Body of pancreas (tissue), 4 donors: ENCODE data around the gene CRKL. TPM values are rescaled to one million over a fixed set of nuclear protein-coding genes. Genes with fewer than 3 reads are reported as not detected.

ENCODE experiments used
- ATAC-seq: fragments of 150-250 bp; one replicate; pipeline ENCODE4 v1.9.1; 2016
- DNase-seq, 4 donors: peaks; one replicate each; pipeline ENCODE4 v3.0.0-alpha.2; 2019
- H3K27ac ChIP-seq, 4 donors: fragments of 200-600 bp; sonication (generic); 1 replicate in 3 of 4; 2 replicates in 1 of 4; pipeline versions ENCODE4 v1.5.1 to v1.6.1; 2016 to 2019; ENCODE audit warnings: mild to moderate bottlenecking in 1 of 4, mixed read lengths in 1 of 4, moderate library complexity in 1 of 4
- H3K27me3 ChIP-seq, 2 donors: fragments of 200-600 bp; sonication (generic); one replicate each; pipeline ENCODE4 v1.6.0; 2016; ENCODE audit warnings: mild to moderate bottlenecking in 1 of 2
- H3K36me3 ChIP-seq, 2 donors: fragments of 200-600 bp; sonication (generic); replicated peaks in 1 of 2; 2 replicates each; pipeline ENCODE4 v1.5.1; 2016; ENCODE audit warnings: low read depth in 2 of 2; ENCODE audit not compliant: insufficient read depth in 1 of 2
- H3K4me1 ChIP-seq: fragments of 200-600 bp; sonication (generic); one replicate; pipeline ENCODE4 v1.6.0; 2016
- H3K4me3 ChIP-seq, 2 donors: fragments of 200-600 bp; sonication (generic); 1 replicate in 1 of 2; 2 replicates in 1 of 2; pipeline ENCODE4 v1.5.1; 2016 to 2019
- H3K9me3 ChIP-seq, 3 donors: fragments of 200-600 bp; sonication (generic); 1 replicate in 2 of 3; 2 replicates in 1 of 3; pipeline ENCODE4 v1.5.1; 2016
- CTCF ChIP-seq, 7 experiments: fragments of 450-650 bp in 4 of 7; fragments of 200-600 bp in 3 of 7; sonication (generic) in 3 of 7; IDR thresholded peaks; one replicate each; pipeline ENCODE4 v1.5.1; 2016 to 2019; ENCODE audit warnings: antibody characterized with exemption in 7 of 7
- POLR2A ChIP-seq, 3 donors: fragments of 450-650 bp; IDR thresholded peaks; one replicate each; pipeline ENCODE4 v1.6.1; 2016; ENCODE audit warnings: antibody characterized with exemption in 3 of 3, mild to moderate bottlenecking in 2 of 3
- WGBS, 2 donors: methylation state at CpG; one replicate each; pipeline ENCODE4 v1.1.5; 2017; 5-methylcytosine and 5-hydroxymethylcytosine counted together
- intact Hi-C: fragments of 100-400 bp; cut with DNase I; formaldehyde crosslinking; loops from one replicate; pipeline ENCODE4 v1.15.1; 2023
- total RNA-seq, 2 donors: library from RNA; depleted of rRNA; stranded (reverse); fragments of >200 nt; gene quantifications; one replicate each; pipeline ENCODE4 v1.1.0, GENCODE V29; 2016

Gene CRKL
- total RNA-seq, 2 donors from 2014 or later: 18.2 to 25.4 TPM

DNA sequence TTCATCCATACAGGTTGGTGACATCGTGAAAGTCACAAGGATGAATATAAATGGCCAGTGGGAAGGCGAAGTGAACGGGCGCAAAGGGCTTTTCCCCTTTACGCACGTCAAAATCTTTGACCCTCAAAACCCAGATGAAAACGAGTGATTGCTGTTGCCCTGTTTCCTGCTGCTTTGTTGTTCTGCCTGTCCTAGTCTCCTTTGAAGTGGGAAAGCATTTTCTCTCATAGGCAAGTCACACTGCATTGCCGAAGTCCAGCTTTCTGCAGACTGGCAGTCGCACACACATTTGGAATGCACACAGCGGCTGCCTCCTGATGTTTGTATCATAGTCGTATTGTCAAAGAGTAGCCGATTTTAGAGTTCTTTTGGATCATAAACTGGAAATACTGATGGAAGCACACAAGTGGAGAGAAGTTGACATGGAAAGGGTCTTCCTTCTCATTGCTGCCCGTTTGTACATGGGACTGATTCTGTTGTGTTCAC, 32.5 kb downstream of the CRKL start:
- Histone ChIP-seq H3K4me1 (peaks cover 49% of the 10 kb centered on the region), H3K4me3 (no peak overlapping the region), H3K9me3 (no peaks in the 10 kb centered on the region), H3K27me3 (no peaks in the 10 kb centered on the region), H3K27ac (no peak overlapping the region), H3K36me3 (peaks cover 0 to 2% of the 10 kb centered on the region in 2 donors)
- intact Hi-C loops: no loop called here
- ATAC-seq (no peak), DNase-seq (no peak)
- 88 to 92% methylated on average over 13 of the region's 13 CpGs for WGBS, 2 donors
- TF ChIP-seq POLR2A (IDR thresholded peaks at IDR 0.05) (no peak), CTCF (IDR thresholded peaks at IDR 0.05) (no peak)

DNA sequence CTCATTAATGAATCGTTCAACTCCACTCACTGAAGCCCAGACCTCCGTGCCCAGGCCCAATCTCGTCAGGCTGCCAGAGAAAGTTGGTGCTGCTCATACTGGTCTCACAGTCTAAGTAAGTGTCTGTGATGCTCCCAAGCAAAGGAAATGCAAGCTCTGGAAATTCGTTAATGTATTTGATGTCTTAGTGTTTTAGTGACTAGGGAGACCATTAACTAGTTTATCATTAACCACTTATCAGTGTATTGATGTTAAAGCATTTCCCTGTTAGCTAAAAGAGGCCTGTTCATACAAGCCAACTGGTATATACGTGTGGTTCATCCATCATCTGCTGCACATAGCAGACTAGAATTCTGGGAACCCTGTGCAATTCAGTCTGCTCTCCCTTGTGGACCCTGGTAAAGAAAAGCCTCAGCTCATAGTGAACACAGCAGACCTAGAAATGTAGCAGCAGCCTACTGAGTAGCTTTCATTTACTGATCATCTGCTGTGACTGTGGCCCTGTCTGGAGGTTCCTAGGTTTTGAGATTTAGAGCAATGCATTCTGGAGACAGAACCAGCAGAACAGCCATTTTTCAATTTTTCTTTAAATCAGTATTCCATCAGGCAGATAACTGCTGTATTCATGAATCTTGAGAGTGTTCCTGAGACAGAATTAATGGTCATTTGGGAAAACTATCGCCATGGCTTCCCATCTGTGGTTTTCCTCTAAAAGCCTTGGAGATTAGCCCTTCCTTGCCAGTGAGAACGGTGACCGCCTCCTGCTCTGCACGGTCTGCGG, 34.1 kb downstream of the CRKL start:
- H3K36me3 ChIP-seq: peaks cover 0 to 2% of the 10 kb centered on the region in 2 donors
- DNase-seq: no peak
- H3K4me1 ChIP-seq: peaks cover 51% of the 10 kb centered on the region
- TF ChIP-seq CTCF (IDR thresholded peaks at IDR 0.05) (no peak), POLR2A (IDR thresholded peaks at IDR 0.05) (no peak)
- peak overlapping the region in 3 of 4 donors; percentile 39 to 40 (median 39) for H3K27ac ChIP-seq
- no peak for ATAC-seq
- WGBS, 2 donors: 56 to 58% methylated on average over 10 of the region's 10 CpGs
- intact Hi-C loops: no loop called here
- H3K9me3 ChIP-seq: no peaks in the 10 kb centered on the region
- H3K27me3 ChIP-seq: no peaks in the 10 kb centered on the region
- no peak overlapping the region for H3K4me3 ChIP-seq

- peaks cover 0 to 2% of the 10 kb centered on the region in 2 donors for H3K36me3 ChIP-seq
- ATAC-seq (no peak), DNase-seq (no peak)
- no peaks in the 10 kb centered on the region for H3K27me3 ChIP-seq
- TF ChIP-seq CTCF (IDR thresholded peaks at IDR 0.05) (no peak), POLR2A (IDR thresholded peaks at IDR 0.05) (no peak)
- no peak overlapping the region for H3K4me3 ChIP-seq
- H3K4me1 ChIP-seq: peaks cover 57% of the 10 kb centered on the region
- peak overlapping the region in 3 of 4 donors; percentile 39 to 40 (median 39) for H3K27ac ChIP-seq
- H3K9me3 ChIP-seq: no peaks in the 10 kb centered on the region
- intact Hi-C loops: no loop called here
- WGBS, 2 donors: 88 to 92% methylated on average over 8 of the region's 8 CpGs
Observed at GRCh38 chr22:20951932-20952380, 34.7 kb downstream of the CRKL start.

DNA sequence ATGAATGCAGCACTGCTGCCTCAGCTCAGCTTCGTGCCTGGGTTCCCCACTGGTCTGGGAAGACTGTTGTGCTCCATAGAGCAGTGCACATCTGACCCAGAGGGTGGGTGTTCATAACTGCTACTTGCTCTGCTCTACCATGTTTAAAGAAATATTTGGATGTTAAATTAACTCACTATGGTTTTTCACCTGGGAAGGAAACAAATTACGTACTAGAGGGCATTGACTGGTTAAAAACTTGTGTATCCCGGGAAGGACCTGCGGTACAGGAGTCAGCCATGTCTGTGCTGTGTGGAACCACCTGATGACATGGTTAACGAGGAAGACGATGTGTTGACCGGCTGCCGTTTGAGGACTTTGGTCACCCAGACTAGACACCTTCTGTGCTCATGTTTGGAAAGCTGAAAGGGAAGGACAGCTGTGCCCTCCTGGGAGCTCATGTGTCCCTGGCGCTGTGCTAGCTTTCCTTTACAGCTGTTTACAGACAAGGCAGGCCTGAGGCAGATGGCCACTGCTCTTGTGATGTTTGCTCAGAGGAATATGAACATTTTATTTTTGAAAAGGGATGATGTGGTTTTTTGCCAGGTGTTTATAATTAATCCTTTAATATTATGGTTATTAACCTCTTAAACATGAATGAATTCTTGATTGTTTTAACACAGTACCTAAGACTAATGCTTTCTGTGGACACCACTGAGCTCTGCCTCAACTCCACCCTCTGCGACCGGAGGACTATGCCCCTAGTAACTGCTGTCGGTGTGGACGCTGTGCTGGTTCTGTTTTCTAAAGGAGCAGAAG, 35.5 kb downstream of the CRKL start:
- 82 to 85% methylated on average over 11 to 13 of the region's 13 CpGs for WGBS, 2 donors
- Histone ChIP-seq H3K27me3 (no peaks in the 10 kb centered on the region), H3K27ac (peak overlapping the region in 3 of 4 donors; percentile 9 to 40 (median 39)), H3K36me3 (peaks cover 0 to 2% of the 10 kb centered on the region in 2 donors), H3K4me3 (no peak overlapping the region), H3K4me1 (peaks cover 63% of the 10 kb centered on the region), H3K9me3 (no peaks in the 10 kb centered on the region)
- peak in 3 of 4 donors; percentile 44 to 61 (median 56) for DNase-seq
- intact Hi-C loops: no loop called here
- no peak for ATAC-seq
- TF ChIP-seq POLR2A (IDR thresholded peaks at IDR 0.05) (no peak), CTCF (IDR thresholded peaks at IDR 0.05) (no peak)
